GM12878 (cell line): ENCODE measurements around the gene ETV3L. TPM values are rescaled to one million over a fixed set of nuclear protein-coding genes. Genes with fewer than 3 reads are reported as not detected.
"Not testable (repeated sequence)": the region's sequence is repeated elsewhere in the genome, so short reads cannot be mapped to it uniquely, and the experiment has no call there.

Source experiments
- ATAC-seq: fragments of 200-7000 bp; cut with Tn5 transposase; 3 replicates; pipeline ENCODE4 v1.9.1; 2020; ENCODE audit warnings: mild to moderate bottlenecking, moderate library complexity
- BruUV-seq: library from RNA; stranded (reverse); fragments of 400-500 nt; replicated peaks from 2 replicates; lab custom pipeline; 2021; lab: Mats Ljungman, UMichigan
- CTCF ChIA-PET: fragments of 300-600 bp; sonication (Branson Sonifier 250); formaldehyde crosslinking; extraction: SDS; loops from one replicate; lab custom pipeline; 2021; ENCODE audit warnings: inconsistent platforms; lab: Yijun Ruan, JAX
- POLR2A ChIA-PET: fragments of 350-600 bp; formaldehyde crosslinking; extraction: SDS; loops from one replicate; lab custom pipeline; 2021; ENCODE audit warnings: inconsistent platforms; lab: Charles Lee
- RAD21 ChIA-PET: fragments of 300-600 bp; sonication (Branson Sonifier 250); formaldehyde crosslinking; loops from one replicate; lab custom pipeline; 2023; ENCODE audit warnings: antibody characterized with exemption; ENCODE audit not compliant: unreplicated experiment; lab: Charles Lee
- SMC1A ChIA-PET: fragments of 300-600 bp; sonication (Branson Sonifier 250); formaldehyde crosslinking; loops from one replicate; lab custom pipeline; 2023; ENCODE audit not compliant: unreplicated experiment, uncharacterized antibody; lab: Charles Lee
- DNase-seq: peaks from one replicate; pipeline ENCODE4 v3.0.0-alpha.2; 2011; ENCODE audit warnings: low read depth, low spot score
- FAIRE-seq: peaks from 3 replicates; lab custom pipeline; 2011; peaks lifted over from hg19 to GRCh38; lab: Jason Lieb, UNC
- H2AFZ ChIP-seq: 2 replicates; pipeline ENCODE4 v1.6.0; 2011; ENCODE audit warnings: low read depth, low read length, control low read depth; ENCODE audit not compliant: control insufficient read depth
- H3K27ac ChIP-seq: 2 replicates; pipeline ENCODE4 v1.5.1; 2011; ENCODE audit warnings: control low read depth; ENCODE audit not compliant: control insufficient read depth, insufficient read depth
- H3K27me3 ChIP-seq, 2 experiments: replicated peaks in 1 of 2; 2 replicates each; pipeline versions ENCODE4 v1.6.0 to v1.6.1; 2011; ENCODE audit warnings: low read length in 1 of 2; ENCODE audit not compliant: control insufficient read depth in 2 of 2, insufficient read depth in 2 of 2
- H3K36me3 ChIP-seq, 2 experiments: 2 replicates each; pipeline ENCODE4 v1.5.1; 2011; ENCODE audit warnings: low read length in 1 of 2; ENCODE audit not compliant: control insufficient read depth in 2 of 2, insufficient read depth in 2 of 2
- H3K4me1 ChIP-seq: 2 replicates; pipeline ENCODE4 v1.6.1; 2011; ENCODE audit warnings: mild to moderate bottlenecking, low read length, moderate library complexity, mixed read lengths; ENCODE audit not compliant: control insufficient read depth, insufficient read depth
- H3K4me2 ChIP-seq: 2 replicates; pipeline ENCODE4 v1.6.0; 2011; ENCODE audit warnings: control low read depth; ENCODE audit not compliant: control insufficient read depth, insufficient read depth
- H3K4me3 ChIP-seq: fragments of 200-600 bp; sonication (generic); 2 replicates; pipeline ENCODE4 v1.5.1; 2016
- H3K79me2 ChIP-seq: 2 replicates; pipeline ENCODE4 v1.6.0; 2011; ENCODE audit warnings: low read length; ENCODE audit not compliant: control insufficient read depth, insufficient read depth
- H3K9ac ChIP-seq: 2 replicates; pipeline ENCODE4 v1.8.0; 2011; ENCODE audit warnings: low read length, control low read depth, mixed read lengths; ENCODE audit not compliant: control insufficient read depth, insufficient read depth
- H3K9me3 ChIP-seq: replicated peaks from 3 replicates; pipeline ENCODE4 v1.5.1; 2011; ENCODE audit warnings: mild to moderate bottlenecking, low read length; ENCODE audit not compliant: control insufficient read depth, insufficient read depth
- H4K20me1 ChIP-seq: 2 replicates; pipeline ENCODE4 v1.6.0; 2011; ENCODE audit not compliant: control insufficient read depth, insufficient read depth
- BHLHE40 ChIP-seq, 2 experiments: fragments of 450-650 bp in 1 of 2; IDR thresholded peaks; 2 replicates each; pipeline ENCODE4 v1.6.1; 2011 to 2017; ENCODE audit warnings: low read depth in 2 of 2, borderline replicate concordance in 1 of 2, improper control_type of control experiment in 1 of 2, low read length in 1 of 2, mild to moderate bottlenecking in 1 of 2
- IKZF1 ChIP-seq: fragments of 450-650 bp; conservative IDR thresholded peaks from 2 replicates; pipeline ENCODE4 v1.6.1; 2017; ENCODE audit warnings: antibody characterized with exemption, mild to moderate bottlenecking
- IKZF2 ChIP-seq, 2 experiments: fragments of 450-650 bp; IDR thresholded peaks; 2 replicates each; pipeline ENCODE4 v1.6.1; 2017; ENCODE audit warnings: mild to moderate bottlenecking in 2 of 2, moderate library complexity in 2 of 2
- NFYA ChIP-seq: IDR thresholded peaks from 2 replicates; pipeline ENCODE4 v1.6.1; 2011; ENCODE audit warnings: low read depth, mild to moderate bottlenecking, low read length, improper control_type of control experiment, borderline replicate concordance
- RFX5 ChIP-seq: IDR thresholded peaks from 2 replicates; pipeline ENCODE4 v1.6.1; 2011; ENCODE audit warnings: low read depth, low read length, improper control_type of control experiment
- SUPT20H ChIP-seq: IDR thresholded peaks from 2 replicates; pipeline ENCODE4 v1.6.1; 2011; ENCODE audit warnings: low read depth, mild to moderate bottlenecking, low read length, moderate library complexity, borderline replicate concordance; ENCODE audit not compliant: control insufficient read depth
- TCF7 ChIP-seq: IDR thresholded peaks from 2 replicates; pipeline ENCODE4 v1.6.1; 2014; ENCODE audit warnings: antibody characterized with exemption, borderline replicate concordance
- WGBS: methylation state at CpG from one replicate; pipeline ENCODE4 v1.1.6; 2016; ENCODE audit warnings: low lambda C conversion rate; ENCODE audit not compliant: insufficient replicate concordance, insufficient coverage; ENCODE audit errors: missing lambda C conversion rate; 5-methylcytosine and 5-hydroxymethylcytosine counted together
- in situ Hi-C: fragments of 300-500 bp; cut with MboI; formaldehyde crosslinking; loops from 9 replicates; pipeline ENCODE4 v1.14.3; 2018; ENCODE audit warnings: mixed read lengths
- intact Hi-C: fragments of 100-400 bp; cut with micrococcal nuclease; formaldehyde crosslinking; loops from one replicate; pipeline ENCODE4 v1.14.2; 2022; ENCODE audit not compliant: unreplicated experiment
- polyA plus RNA-seq, 11 experiments: library from polyadenylated mRNA; depleted of rRNA in 4 of 11; unstranded in 6 of 11; stranded (reverse) in 5 of 11; fragments of >200 nt; fragmentation: Nextera tagmentation in 4 of 11; fragmentation: Illumina TruSeq in 1 of 11; extraction: Ambion mirVana in 4 of 11; extraction: Trizol in 1 of 11; gene quantifications; 1 replicate in 1 of 11; 2 replicates in 10 of 11; pipeline versions ENCODE4 v1.2.1 to v1.2.3, GENCODE V29; 2011 to 2016; ENCODE audit warnings: inconsistent platforms in 2 of 11, missing spikeins in 2 of 11, low read depth in 1 of 11
- total RNA-seq, 4 experiments: library from RNA; depleted of rRNA in 3 of 4; stranded (reverse); fragments of >200 nt in 3 of 4; fragmentation: Illumina TruSeq in 1 of 4; extraction: Trizol in 1 of 4; gene quantifications; 2 replicates each; pipeline versions ENCODE4 v1.2.1 to v1.2.3, GENCODE V29; 2013 to 2021
- TF ChIP-seq, protein P1 (sequence below): IDR thresholded peaks from 2 replicates; pipeline ENCODE4 v1.6.1; 2012; ENCODE audit warnings: mild to moderate bottlenecking, low read depth, low read length

Gene ETV3L
- total and polyA plus RNA-seq, 10 of the 15 experiments (the other 5 are each of a cell fraction or from before 2014, with no cell fraction given): 0.03 to 1.3 (median 0.44) TPM

DNA sequence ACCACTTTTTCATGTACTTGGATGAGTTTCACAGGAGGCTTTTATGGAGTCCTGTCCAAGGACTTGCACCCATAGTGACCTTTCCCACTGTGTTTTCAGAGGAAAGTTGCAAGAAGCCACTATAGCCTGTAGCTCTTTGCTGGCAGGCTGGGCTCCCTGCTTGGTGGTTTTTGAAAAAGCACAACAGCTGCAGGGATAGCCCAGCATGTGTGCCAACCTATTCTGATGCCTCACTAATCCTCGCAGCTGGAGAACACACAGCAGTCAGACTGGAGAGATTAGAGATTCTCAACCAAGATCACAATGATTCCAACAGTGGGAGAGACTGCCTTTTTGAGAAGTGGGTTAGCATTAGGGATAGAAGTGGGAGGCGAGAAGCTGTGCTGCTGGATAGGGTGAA lies 30.0 kb downstream of the ETV3L start (continued):
- TF ChIP-seq, protein P1, sequence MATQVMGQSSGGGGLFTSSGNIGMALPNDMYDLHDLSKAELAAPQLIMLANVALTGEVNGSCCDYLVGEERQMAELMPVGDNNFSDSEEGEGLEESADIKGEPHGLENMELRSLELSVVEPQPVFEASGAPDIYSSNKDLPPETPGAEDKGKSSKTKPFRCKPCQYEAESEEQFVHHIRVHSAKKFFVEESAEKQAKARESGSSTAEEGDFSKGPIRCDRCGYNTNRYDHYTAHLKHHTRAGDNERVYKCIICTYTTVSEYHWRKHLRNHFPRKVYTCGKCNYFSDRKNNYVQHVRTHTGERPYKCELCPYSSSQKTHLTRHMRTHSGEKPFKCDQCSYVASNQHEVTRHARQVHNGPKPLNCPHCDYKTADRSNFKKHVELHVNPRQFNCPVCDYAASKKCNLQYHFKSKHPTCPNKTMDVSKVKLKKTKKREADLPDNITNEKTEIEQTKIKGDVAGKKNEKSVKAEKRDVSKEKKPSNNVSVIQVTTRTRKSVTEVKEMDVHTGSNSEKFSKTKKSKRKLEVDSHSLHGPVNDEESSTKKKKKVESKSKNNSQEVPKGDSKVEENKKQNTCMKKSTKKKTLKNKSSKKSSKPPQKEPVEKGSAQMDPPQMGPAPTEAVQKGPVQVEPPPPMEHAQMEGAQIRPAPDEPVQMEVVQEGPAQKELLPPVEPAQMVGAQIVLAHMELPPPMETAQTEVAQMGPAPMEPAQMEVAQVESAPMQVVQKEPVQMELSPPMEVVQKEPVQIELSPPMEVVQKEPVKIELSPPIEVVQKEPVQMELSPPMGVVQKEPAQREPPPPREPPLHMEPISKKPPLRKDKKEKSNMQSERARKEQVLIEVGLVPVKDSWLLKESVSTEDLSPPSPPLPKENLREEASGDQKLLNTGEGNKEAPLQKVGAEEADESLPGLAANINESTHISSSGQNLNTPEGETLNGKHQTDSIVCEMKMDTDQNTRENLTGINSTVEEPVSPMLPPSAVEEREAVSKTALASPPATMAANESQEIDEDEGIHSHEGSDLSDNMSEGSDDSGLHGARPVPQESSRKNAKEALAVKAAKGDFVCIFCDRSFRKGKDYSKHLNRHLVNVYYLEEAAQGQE: no peak
- TF ChIP-seq SUPT20H (no peak), TCF7 (no peak), NFYA (no peak), RFX5 (no peak)

DNA sequence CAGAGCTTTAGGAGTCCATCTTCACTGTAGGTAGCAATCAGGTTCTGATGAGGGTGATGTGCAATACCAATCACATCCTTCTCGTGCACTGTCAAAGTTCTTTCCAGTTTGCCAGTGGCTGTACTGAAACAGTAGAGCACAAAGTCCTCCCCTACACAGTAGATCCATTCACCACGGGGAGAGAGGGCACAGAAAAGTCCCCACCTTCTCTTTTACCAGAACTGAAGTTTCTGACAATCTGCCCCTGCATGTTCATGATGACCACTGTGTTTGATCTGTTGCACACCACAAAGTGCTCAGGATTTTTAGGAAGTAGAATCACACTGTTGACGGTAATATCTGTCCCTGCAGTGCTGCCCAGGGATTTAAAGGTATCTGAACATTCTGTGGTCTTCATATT lies 40.4 kb downstream of the ETV3L start:
- DNase-seq, H2AFZ ChIP-seq, H3K4me2 ChIP-seq, H3K79me2 ChIP-seq, H3K4me1 ChIP-seq, H4K20me1 ChIP-seq, CTCF ChIA-PET, POLR2A ChIA-PET, in situ Hi-C loops, H3K9me3 ChIP-seq, H3K36me3 ChIP-seq, H3K27me3 ChIP-seq, H3K27ac ChIP-seq, H3K4me3 ChIP-seq, RAD21 ChIA-PET, intact Hi-C loops, H3K9ac ChIP-seq, BruUV-seq: not testable (repeated sequence)
- ATAC-seq (peak; percentile 56), FAIRE-seq (peak; percentile 44)
- SMC1A ChIA-PET: interaction anchor here (0.6 kb wide), 1 partner anchor 15 kb away, joined by 3 read pairs; no protein-coding TSS in a partner anchor
- TF ChIP-seq IKZF2 (IDR thresholded peaks at IDR 0.05): peak; percentile 19; a peak in 2 of 4 replicates
- TF ChIP-seq IKZF1: 0 out of 2 replicates have a peak, but pooled peaks have one; percentile 38
- TF ChIP-seq BHLHE40 (IDR thresholded peaks at IDR 0.05; ENCODE audit: borderline replicate concordance in 1 of 2, low read depth in 2 of 2, low read length in 1 of 2): peak in 1 of 2 experiments; percentile 23; a peak in 1 of 4 replicates
- WGBS: 11% methylated on average over 3 of the region's 3 CpGs
